HepG2 (cell line): ENCODE measurements around the gene ADGRG1. TPM values are rescaled to one million over a fixed set of nuclear protein-coding genes. Genes with fewer than 3 reads are reported as not detected.

Source experiments
- ATAC-seq: fragments of 200-7000 bp; cut with Tn5 transposase; 3 replicates; pipeline ENCODE4 v1.9.1; 2020; ENCODE audit warnings: mild to moderate bottlenecking, moderate library complexity
- BruUV-seq: library from RNA; stranded (reverse); fragments of 400-500 nt; replicated peaks from 2 replicates; lab custom pipeline; 2021; lab: Mats Ljungman, UMichigan
- CTCF ChIA-PET: fragments of 300-600 bp; formaldehyde crosslinking; extraction: SDS; loops from one replicate; lab custom pipeline; 2021; ENCODE audit warnings: low total read pairs, inconsistent platforms, low intra/inter-chr PET ratio; lab: Yijun Ruan, JAX
- POLR2A ChIA-PET: fragments of 350-600 bp; sonication (Branson Sonifier 250); formaldehyde crosslinking; loops from one replicate; lab custom pipeline; 2020; ENCODE audit warnings: antibody characterized with exemption, inconsistent platforms; lab: Yijun Ruan, JAX
- DNase-seq: peaks from one replicate; pipeline ENCODE4 v3.0.0-alpha.2; 2015; ENCODE audit warnings: low spot score
- FAIRE-seq: peaks from 3 replicates; lab custom pipeline; 2011; peaks lifted over from hg19 to GRCh38; lab: Jason Lieb, UNC
- H2AFZ ChIP-seq: one replicate; pipeline ENCODE4 v1.6.1; 2011; ENCODE audit warnings: low read length, inconsistent platforms
- H3K27ac ChIP-seq: fragments of 300-600 bp; 3 replicates; pipeline ENCODE4 v1.8.0; 2011; ENCODE audit warnings: mixed run types, mild to moderate bottlenecking, mixed read lengths, low read length, inconsistent platforms; ENCODE audit not compliant: insufficient read depth; ENCODE audit errors: extremely low read length
- H3K27me3 ChIP-seq, 2 experiments: fragments of 200-600 bp in 1 of 2; 2 replicates in 1 of 2; 3 replicates in 1 of 2; pipeline versions ENCODE4 v1.6.0 to v1.8.0; 2011; ENCODE audit warnings: low read length in 2 of 2, mild to moderate bottlenecking in 2 of 2, moderate library complexity in 2 of 2, inconsistent platforms in 1 of 2; ENCODE audit not compliant: insufficient read depth in 2 of 2, control insufficient read depth in 1 of 2
- H3K36me3 ChIP-seq, 2 experiments: fragments of 200-600 bp in 1 of 2; replicated peaks in 1 of 2; 2 replicates in 1 of 2; 3 replicates in 1 of 2; pipeline versions ENCODE4 v1.5.1 to v1.8.0; 2011; ENCODE audit warnings: low read length in 2 of 2, inconsistent platforms in 1 of 2; ENCODE audit not compliant: insufficient read depth in 2 of 2, control insufficient read depth in 1 of 2
- H3K4me1 ChIP-seq: 2 replicates; pipeline ENCODE4 v1.5.1; 2012; ENCODE audit warnings: low read length, inconsistent platforms; ENCODE audit not compliant: insufficient read depth
- H3K4me2 ChIP-seq: 2 replicates; pipeline ENCODE4 v1.6.0; 2011; ENCODE audit warnings: low read depth, low read length, inconsistent platforms
- H3K4me3 ChIP-seq, 3 experiments: fragments of 200-600 bp in 1 of 3; sonication (generic), shearing (Covaris generic) in 1 of 3; replicated peaks in 1 of 3; 2 replicates each; pipeline ENCODE4 v1.5.1; 2011 to 2016; ENCODE audit warnings: low read length in 3 of 3, inconsistent platforms in 2 of 3, low read depth in 2 of 3, mild to moderate bottlenecking in 2 of 3, control low read depth in 1 of 3, mixed read lengths in 1 of 3; ENCODE audit not compliant: insufficient read depth in 1 of 3
- H3K79me2 ChIP-seq: one replicate; pipeline ENCODE4 v1.6.1; 2011; ENCODE audit warnings: low read length, inconsistent platforms; ENCODE audit not compliant: insufficient read depth
- H3K9ac ChIP-seq: 2 replicates; pipeline ENCODE4 v1.6.0; 2011; ENCODE audit warnings: mild to moderate bottlenecking, low read depth, low read length, inconsistent platforms; ENCODE audit not compliant: insufficient read depth
- H3K9me3 ChIP-seq: 2 replicates; pipeline ENCODE4 v1.5.1; 2012; ENCODE audit warnings: mild to moderate bottlenecking, low read length
- H4K20me1 ChIP-seq: 2 replicates; pipeline ENCODE4 v1.6.0; 2011; ENCODE audit warnings: inconsistent platforms, mild to moderate bottlenecking, low read length, moderate library complexity; ENCODE audit not compliant: insufficient read depth
- FOSL2 ChIP-seq: sonication (generic); formaldehyde crosslinking; IDR thresholded peaks from 2 replicates; pipeline ENCODE4 v1.4.0; 2020; ENCODE audit warnings: missing genetic modification reagents
- MYC ChIP-seq: sonication (generic); formaldehyde crosslinking; IDR thresholded peaks from 2 replicates; pipeline ENCODE4 v1.9.0; 2021; ENCODE audit warnings: missing genetic modification reagents, borderline replicate concordance
- SALL1 ChIP-seq: sonication (generic); formaldehyde crosslinking; IDR thresholded peaks from 2 replicates; pipeline ENCODE4 v1.8.0; 2022; ENCODE audit warnings: mild to moderate bottlenecking, missing genetic modification reagents
- SIX4 ChIP-seq: sonication (generic); formaldehyde crosslinking; IDR thresholded peaks from 2 replicates; pipeline ENCODE4 v1.4.0; 2020; ENCODE audit warnings: missing genetic modification reagents
- ZNF253 ChIP-seq: sonication (generic); formaldehyde crosslinking; IDR thresholded peaks from 2 replicates; pipeline ENCODE4 v1.8.0; 2022; ENCODE audit warnings: mild to moderate bottlenecking, missing genetic modification reagents, borderline replicate concordance
- ZNF263 ChIP-seq: sonication (generic); formaldehyde crosslinking; IDR thresholded peaks from 2 replicates; pipeline ENCODE4 v1.4.0; 2020; ENCODE audit warnings: missing genetic modification reagents
- ZNF652 ChIP-seq: IDR thresholded peaks from 2 replicates; pipeline ENCODE4 v1.6.1; 2016; ENCODE audit warnings: low read depth, borderline replicate concordance
- ZNF768 ChIP-seq: sonication (generic); formaldehyde crosslinking; IDR thresholded peaks from 2 replicates; pipeline ENCODE4 v1.4.0; 2020; ENCODE audit warnings: missing genetic modification reagents
- WGBS: methylation state at CpG from one replicate; pipeline ENCODE4 v1.1.6; 2017; ENCODE audit warnings: low lambda C conversion rate; 5-methylcytosine and 5-hydroxymethylcytosine counted together
- in situ Hi-C: cut with HindIII; loops from 2 replicates; pipeline ENCODE4 v1.10.0; 2017; ENCODE audit warnings: low pct_unique_long_range_greater_than_20kb; ENCODE audit not compliant: extremely low pct_ligation_motif_present
- intact Hi-C: fragments of 100-400 bp; cut with micrococcal nuclease; formaldehyde crosslinking; loops from one replicate; pipeline ENCODE4 v1.10.0; 2022; ENCODE audit not compliant: unreplicated experiment
- polyA plus RNA-seq, 8 experiments: library from polyadenylated mRNA; depleted of rRNA in 3 of 8; stranded (reverse) in 7 of 8; unstranded in 1 of 8; fragments of >200 nt; fragmentation: Illumina TruSeq in 4 of 8; extraction: Trizol in 4 of 8; gene quantifications; 2 replicates each; pipeline versions ENCODE4 v1.2.1 to v1.2.3, GENCODE V29; 2011 to 2016; ENCODE audit warnings: low read depth in 4 of 8, missing spikeins in 1 of 8, mixed read lengths in 1 of 8; ENCODE audit not compliant: insufficient read depth in 1 of 8
- total RNA-seq, 5 experiments: library from RNA; depleted of rRNA; stranded (reverse); fragments of >200 nt; fragmentation: Illumina TruSeq; extraction: Trizol; gene quantifications; 2 replicates each; pipeline ENCODE4 v1.2.3, GENCODE V29; 2016; ENCODE audit warnings: low read depth in 1 of 5
- TF ChIP-seq, protein P1 (sequence below): sonication (generic); formaldehyde crosslinking; IDR thresholded peaks from 2 replicates; pipeline ENCODE4 v1.4.0; 2020; ENCODE audit warnings: mild to moderate bottlenecking, missing genetic modification reagents
- TF ChIP-seq, protein P2 (sequence below): sonication (generic); formaldehyde crosslinking; conservative IDR thresholded peaks from 2 replicates; pipeline ENCODE4 v1.8.0; 2022; ENCODE audit warnings: low read depth, missing genetic modification reagents

ADGRG1 gene
- total and polyA plus RNA-seq, 2 of the 13 experiments (the other 11 are each of a cell fraction or from before 2014, with no cell fraction given) = 2.7 to 5.9 TPM

DNA sequence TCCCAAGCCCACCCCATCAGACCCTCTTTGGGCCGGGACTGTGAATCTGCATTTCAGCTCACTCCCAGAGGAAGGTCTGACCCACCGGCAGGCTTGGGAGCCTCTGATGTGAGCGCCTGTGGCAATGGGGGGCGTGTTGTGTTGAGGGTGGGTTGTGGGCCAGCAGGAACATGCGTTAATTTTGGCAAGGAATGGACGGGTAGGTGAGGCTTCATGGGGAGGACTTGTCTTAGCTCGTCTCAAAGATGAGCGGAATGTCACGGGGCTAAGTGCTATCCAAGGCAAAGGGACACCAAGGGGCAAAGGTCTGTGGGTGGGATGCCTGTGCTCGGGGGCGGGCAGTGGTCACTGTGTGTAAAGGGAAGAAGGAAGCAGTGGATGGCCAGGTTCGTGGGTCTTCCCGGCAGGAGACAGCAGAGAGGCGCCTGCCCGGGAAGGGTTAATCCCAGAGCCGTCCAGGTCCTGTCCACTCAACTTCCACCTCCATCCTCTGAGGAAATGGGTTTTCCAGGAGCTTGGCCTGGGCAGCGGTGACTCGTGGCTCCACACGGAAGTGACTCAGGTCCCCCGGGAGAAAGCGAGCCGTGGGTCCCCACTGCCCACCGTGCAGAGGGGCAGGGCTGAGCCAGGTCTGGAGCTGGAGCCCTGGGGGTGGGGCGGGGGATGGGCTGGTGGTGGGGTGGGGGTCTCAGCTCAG is 17.4 kb downstream of the ADGRG1 start:
- Histone ChIP-seq H3K4me2 (no peak overlapping the region), H3K4me3 (no peak overlapping the region), H3K9me3 (no peaks in the 10 kb centered on the region), H4K20me1 (no peaks in the 10 kb centered on the region), H3K27ac (no peak overlapping the region), H3K4me1 (peaks cover 41% of the 10 kb centered on the region), H3K79me2 (no peaks in the 10 kb centered on the region), H3K27me3 (no peaks in the 10 kb centered on the region), H2AFZ (no peak overlapping the region), H3K9ac (no peak overlapping the region), H3K36me3 (no peaks in the 10 kb centered on the region)
- POLR2A ChIA-PET = interaction anchor here (1.5 to 3.3 kb wide), 4 partner anchors 11 to 46 kb away, joined by 3 to 22 read pairs (median 6); no protein-coding TSS in a partner anchor
- CTCF ChIA-PET = interaction anchor here (1.1 to 12.3 kb wide), 3 partner anchors 51 to 69 kb away, joined by 4 to 571 read pairs (median 119); no protein-coding TSS in a partner anchor
- BruUV-seq = no TSS peak
- TF ChIP-seq FOSL2 (0 out of 2 replicates have a peak, but pooled peaks have one; percentile 8), SIX4 (CRISPR knock-in tag) (no peak), ZNF263 (peak; percentile 43; the same call in 1 of the 2 replicates), ZNF652 (CRISPR knock-in tag) (peak; percentile 79), SALL1 (peak; percentile 15; the same call in 1 of the 2 replicates), ZNF768 (CRISPR knock-in tag) (no peak), ZNF253 (CRISPR knock-in tag) (no peak), MYC (no peak)
- TF ChIP-seq, protein P1, sequence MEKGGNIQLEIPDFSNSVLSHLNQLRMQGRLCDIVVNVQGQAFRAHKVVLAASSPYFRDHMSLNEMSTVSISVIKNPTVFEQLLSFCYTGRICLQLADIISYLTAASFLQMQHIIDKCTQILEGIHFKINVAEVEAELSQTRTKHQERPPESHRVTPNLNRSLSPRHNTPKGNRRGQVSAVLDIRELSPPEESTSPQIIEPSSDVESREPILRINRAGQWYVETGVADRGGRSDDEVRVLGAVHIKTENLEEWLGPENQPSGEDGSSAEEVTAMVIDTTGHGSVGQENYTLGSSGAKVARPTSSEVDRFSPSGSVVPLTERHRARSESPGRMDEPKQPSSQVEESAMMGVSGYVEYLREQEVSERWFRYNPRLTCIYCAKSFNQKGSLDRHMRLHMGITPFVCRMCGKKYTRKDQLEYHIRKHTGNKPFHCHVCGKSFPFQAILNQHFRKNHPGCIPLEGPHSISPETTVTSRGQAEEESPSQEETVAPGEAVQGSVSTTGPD (CRISPR knock-in tag) = no peak
- TF ChIP-seq, protein P2, sequence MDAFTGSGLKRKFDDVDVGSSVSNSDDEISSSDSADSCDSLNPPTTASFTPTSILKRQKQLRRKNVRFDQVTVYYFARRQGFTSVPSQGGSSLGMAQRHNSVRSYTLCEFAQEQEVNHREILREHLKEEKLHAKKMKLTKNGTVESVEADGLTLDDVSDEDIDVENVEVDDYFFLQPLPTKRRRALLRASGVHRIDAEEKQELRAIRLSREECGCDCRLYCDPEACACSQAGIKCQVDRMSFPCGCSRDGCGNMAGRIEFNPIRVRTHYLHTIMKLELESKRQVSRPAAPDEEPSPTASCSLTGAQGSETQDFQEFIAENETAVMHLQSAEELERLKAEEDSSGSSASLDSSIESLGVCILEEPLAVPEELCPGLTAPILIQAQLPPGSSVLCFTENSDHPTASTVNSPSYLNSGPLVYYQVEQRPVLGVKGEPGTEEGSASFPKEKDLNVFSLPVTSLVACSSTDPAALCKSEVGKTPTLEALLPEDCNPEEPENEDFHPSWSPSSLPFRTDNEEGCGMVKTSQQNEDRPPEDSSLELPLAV (CRISPR knock-in tag) = no peak
- ATAC-seq (peak; percentile 6; the same call in 1 of the 3 replicates), DNase-seq (no peak), FAIRE-seq (no peak)
- 57% methylated on average over 22 of the region's 24 CpGs for WGBS
- intact Hi-C loops = no loop called here
- in situ Hi-C loops = loop anchor here (5.0 kb wide), 1 partner anchor 44 kb away; no protein-coding TSS in a partner anchor
